ENCODE results near the gene UBE2O.

Gene UBE2O

GRCh38 chr17:76410328-76410965, 42.5 kb downstream of the UBE2O start:
- no peak for DNase-seq

GRCh38 chr17:76408037-76408849, 44.7 kb downstream of the UBE2O start:
- DNase-seq: peak; percentile 66 to 75

GRCh38 chr17:76407509-76407908, 45.4 kb downstream of the UBE2O start:
- DNase-seq: no peak

- no peak for DNase-seq
Observed at GRCh38 chr17:76405967-76406647, 46.8 kb downstream of the UBE2O start.

GRCh38 chr17:76405607-76405966, 47.4 kb downstream of the UBE2O start:
- no peak for DNase-seq

GRCh38 chr17:76404976-76405563, 47.9 kb downstream of the UBE2O start:
- DNase-seq: no peak

- no peak for DNase-seq
Observed at GRCh38 chr17:76404256-76404655, 48.7 kb downstream of the UBE2O start.

- DNase-seq: no peak
Observed at GRCh38 chr17:76402711-76403110, 50.2 kb downstream of the UBE2O start.

GRCh38 chr17:76399175-76400172, 53.5 kb downstream of the UBE2O start:
- no peak for DNase-seq

GRCh38 chr17:76398523-76399174, 54.3 kb downstream of the UBE2O start:
- no peak for DNase-seq

GRCh38 chr17:76397687-76398522, 55.0 kb downstream of the UBE2O start:
- peak; percentile 78 to 85 for DNase-seq

GRCh38 chr17:76397184-76397583, 55.8 kb downstream of the UBE2O start:
- no peak for DNase-seq

GRCh38 chr17:76395980-76396379, 57.0 kb downstream of the UBE2O start:
- DNase-seq: no peak

- no peak for DNase-seq
Observed at GRCh38 chr17:76394166-76394565, 58.8 kb downstream of the UBE2O start.

GRCh38 chr17:76391200-76391715, 61.7 kb downstream of the UBE2O start:
- DNase-seq: no peak

GRCh38 chr17:76390003-76390421, 62.9 kb downstream of the UBE2O start:
- no peak for DNase-seq

- no peak for DNase-seq
Observed at GRCh38 chr17:76388966-76389888, 63.7 kb downstream of the UBE2O start.

- DNase-seq: no peak
Observed at GRCh38 chr17:76386966-76387765, 65.8 kb downstream of the UBE2O start.
